Stimulated activated CD4-positive, alpha-beta T cell treated with anti-CD3 and anti-CD28 coated beads, Interleukin-1b, Interleukin-23, amount 100 ng/mL, for 24 hours (primary cell): Measurements from ENCODE around the gene VPS33A.
A peak's percentile ranks its signal among the peaks of the same experiment; 100 is the strongest.
"Not testable (repeated sequence)": the region's sequence is repeated elsewhere in the genome, so short reads cannot be mapped to it uniquely, and the experiment has no call there.

Experiments
- DNase-seq, 4 experiments: peaks; one replicate each; pipeline ENCODE4 v3.0.0-alpha.2; 2020; ENCODE audit warnings: low read depth in 4 of 4, low spot score in 1 of 4

Gene VPS33A

GRCh38 chr12:122205053-122205925 is 61.0 kb downstream of the VPS33A start:
- DNase-seq: no peak

DNA sequence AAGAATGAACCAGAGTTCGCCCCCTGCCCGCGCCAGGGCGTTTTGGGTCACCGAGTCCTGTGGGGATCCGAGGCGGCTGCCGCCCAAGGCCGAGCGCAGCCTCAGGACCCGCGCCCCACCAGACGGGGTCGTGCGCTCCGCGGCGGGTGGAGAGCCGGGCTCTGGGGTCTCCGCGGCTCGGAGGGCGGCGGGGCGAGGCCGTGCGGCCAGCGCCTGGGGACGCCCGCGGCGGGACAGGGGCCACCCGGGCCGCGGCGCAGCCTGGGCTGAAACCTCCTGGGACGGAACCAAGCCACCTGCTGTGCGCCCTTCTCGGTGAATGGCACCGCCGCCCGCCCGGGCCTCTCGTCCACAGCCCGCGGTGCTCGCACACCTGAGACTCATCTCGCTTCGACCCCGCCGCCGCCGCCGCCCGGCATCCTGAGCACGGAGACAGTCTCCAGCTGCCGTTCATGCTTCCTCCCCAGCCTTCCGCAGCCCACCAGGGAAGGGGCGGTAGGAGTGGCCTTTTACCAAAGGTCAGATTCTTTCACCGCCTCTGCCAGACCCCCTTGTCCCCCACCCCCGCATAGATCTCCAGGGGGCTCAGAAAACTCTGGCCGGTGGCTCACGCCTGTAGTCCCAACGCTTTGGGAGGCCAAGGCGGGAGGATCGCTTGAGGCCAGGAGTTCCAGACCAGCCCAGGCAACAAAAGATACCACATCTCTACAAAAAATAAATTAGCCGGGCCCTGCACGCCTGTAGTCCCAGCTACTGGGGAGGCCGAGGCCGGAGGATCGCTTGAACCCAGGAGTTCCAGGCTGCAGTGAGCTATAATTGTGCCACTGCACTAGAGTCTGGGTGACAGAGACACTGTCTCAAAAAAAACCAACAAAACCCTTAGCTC is 61.9 kb downstream of the VPS33A start:
- DNase-seq: no peak

DNA sequence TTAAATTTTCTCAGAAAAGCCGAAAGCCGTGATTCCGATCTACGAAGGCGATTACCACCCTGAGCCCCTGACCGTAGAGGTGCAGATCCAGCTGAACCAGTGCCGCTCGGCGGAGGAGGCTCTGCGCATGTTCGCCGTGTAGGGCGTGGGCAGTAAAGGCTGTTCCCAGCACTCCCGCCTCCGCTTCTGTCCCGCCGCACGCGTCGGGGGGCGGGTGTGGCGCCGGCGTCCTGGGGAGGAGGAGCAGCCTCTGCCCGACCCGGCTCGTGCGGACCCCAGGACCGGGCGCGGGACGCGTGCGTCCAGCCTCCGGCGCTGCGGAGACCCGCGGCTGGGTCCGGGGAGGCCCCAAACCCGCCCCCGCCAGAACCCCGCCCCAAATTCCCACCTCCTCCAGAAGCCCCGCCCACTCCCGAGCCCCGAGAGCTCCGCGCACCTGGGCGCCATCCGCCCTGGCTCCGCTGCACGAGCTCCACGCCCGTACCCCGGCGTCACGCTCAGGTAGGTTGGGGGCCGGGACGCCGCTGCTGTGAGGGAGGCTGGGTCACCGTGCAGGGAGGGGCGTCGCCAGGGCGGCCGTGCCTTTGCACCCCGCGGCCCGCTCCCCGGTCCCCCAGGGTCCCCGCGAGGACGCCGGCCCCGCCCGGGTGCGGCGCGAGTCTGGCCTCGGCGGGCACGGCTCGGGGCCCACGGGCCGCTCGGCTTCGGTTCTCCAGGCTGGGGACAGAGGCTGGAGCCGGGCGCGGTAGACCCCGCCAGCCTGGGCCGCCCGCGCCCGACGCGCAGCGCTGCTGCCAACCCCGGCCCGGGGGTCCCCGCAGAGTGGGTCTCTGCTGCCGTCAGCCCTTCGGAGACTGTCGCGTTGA is 62.8 kb downstream of the VPS33A start, which contains the start of gene B3GNT4:
TSS of gene B3GNT4 (plus strand) at position 409 of the 866 bp plus-strand sequence. CDS start 910 bp downstream, outside the sequence.
- peak in 3 of 4 experiments; percentile 43 to 62 (median 47) for DNase-seq

- not testable (repeated sequence) for DNase-seq
Observed at GRCh38 chr12:122202811-122203210, 63.5 kb downstream of the VPS33A start.

DNA sequence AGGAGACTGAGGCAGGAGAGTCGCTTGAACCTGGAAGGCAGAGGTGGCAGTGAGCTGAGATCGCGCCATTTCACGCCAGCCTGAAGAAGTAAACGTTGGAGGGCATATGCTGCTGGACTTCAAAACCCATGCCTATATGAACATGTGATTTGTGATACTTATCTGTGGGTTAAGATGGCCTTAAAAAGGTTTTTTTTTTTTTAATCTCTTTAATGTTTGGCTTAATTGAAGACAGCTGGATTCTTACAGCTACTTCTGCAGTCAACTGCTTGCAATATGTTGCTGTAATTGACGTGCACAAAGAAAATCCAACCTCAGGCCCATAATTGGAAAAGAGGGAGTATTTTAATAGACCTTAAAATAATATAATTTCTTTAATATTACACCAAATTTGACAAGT is 64.3 kb downstream of the VPS33A start:
- no peak for DNase-seq

- DNase-seq: no peak
Observed at GRCh38 chr12:122201381-122201780, 64.9 kb downstream of the VPS33A start.

DNA sequence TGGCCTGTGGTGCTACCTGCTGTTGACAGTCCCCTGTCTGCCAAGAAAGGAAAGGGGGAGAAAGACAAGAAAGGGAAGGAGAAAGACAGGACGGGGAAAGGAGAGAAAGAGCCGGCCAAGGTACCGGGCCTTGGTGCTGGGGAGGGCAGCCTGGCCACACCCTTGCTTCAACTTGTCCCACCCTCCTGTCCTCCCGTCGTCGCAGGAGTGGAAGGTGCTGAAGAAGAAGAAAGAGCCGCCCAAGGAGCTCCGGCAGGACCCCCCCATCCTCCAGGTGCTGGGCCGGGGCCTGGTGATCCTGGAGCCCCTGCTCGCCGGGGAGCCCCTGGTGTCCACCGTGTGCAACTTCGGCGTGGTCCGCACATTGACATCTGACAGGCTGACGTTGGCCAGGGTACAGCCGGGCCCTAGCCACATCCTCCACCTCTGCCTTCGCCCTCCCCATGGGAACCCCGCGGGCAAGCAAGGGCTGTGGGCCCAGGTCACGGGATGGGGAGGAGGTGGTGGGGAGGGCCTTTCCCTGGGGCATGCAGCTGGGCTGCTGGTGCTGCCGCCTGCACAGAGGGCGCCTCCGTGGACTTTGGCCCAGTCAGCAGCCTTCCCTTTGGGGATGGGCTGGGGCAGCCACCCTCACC is 65.6 kb downstream of the VPS33A start:
- no peak for DNase-seq

- DNase-seq: no peak
Observed at GRCh38 chr12:122199484-122200355, 66.6 kb downstream of the VPS33A start.

DNA sequence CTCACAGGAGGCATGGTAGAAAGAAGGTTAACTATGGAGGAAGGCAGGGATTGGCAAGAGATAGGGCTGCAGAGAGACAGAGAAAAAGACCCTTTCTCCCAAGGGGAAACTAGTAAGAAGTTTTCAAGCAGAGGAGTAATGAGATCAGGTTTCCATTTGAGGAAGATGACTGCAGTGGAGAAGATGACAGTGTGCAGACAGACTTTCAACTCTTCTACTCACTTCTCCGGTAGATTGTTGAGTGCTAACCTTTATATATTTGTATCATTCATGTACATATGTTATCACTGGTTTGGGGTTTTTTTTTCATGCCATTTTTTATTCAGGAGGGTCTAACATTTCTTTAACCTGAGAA is 68.7 kb downstream of the VPS33A start:
- DNase-seq: no peak

DNA sequence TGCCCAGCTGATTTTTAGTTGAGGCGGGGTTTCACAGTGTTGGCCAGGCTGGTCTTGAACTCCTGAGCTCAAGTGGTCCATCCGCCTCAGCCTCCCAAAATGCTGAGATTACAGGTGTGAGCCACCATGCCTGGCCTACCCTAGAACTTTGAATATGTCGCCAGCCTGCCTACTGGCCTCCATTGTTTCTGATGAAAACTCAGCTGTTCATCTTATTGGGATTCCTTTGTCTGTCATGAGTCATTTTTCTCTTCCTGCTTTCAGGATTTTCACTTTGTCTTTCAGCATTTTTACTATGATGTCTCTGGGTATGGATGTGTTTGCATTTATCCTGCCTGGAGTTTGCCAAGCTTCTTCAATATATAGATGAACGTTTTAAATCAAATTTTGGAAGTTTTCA is 70.9 kb downstream of the VPS33A start:
- DNase-seq: no peak

DNA sequence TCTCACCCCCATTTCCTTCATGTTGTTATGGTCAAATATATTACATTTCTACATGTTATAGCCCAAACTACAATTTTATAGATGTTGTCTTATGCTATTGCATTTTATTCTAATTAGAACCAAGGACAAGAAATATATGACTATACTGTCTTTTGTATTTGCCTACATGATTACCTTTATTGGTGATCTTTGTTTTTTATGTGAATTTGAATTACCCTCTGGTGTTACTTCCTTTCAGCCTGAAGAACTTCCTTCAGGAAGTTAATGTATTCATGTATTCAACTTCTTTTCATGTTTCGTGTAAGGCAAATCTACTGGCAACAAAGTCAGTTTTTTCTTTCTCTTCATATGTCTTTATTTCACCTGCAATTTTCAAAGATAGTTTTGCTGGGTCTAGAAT is 71.5 kb downstream of the VPS33A start:
- no peak for DNase-seq

DNA sequence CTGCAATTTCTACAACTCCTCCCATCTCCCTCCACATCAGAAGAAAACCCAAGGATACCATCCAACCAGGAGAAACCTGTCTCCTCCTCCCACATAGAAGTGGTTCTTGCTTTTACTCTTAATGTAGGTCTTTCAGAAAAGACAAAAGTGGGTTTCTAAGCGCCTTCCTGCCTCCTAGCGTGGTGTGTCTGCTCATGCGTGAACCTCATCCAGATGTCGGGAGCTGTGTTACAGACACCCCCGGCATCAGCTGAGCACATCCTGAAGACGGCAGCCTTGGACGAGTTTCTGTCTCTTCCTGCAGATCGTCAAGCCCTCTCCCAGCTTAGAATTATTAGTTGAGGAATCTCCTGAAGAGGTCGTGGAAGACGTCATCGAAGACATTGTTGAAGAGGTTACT is 73.9 kb downstream of the VPS33A start:
- DNase-seq: no peak

GRCh38 chr12:122190842-122191668 is 75.2 kb downstream of the VPS33A start:
- DNase-seq: peak in 3 of 4 experiments; percentile 36 to 54 (median 39)

DNA sequence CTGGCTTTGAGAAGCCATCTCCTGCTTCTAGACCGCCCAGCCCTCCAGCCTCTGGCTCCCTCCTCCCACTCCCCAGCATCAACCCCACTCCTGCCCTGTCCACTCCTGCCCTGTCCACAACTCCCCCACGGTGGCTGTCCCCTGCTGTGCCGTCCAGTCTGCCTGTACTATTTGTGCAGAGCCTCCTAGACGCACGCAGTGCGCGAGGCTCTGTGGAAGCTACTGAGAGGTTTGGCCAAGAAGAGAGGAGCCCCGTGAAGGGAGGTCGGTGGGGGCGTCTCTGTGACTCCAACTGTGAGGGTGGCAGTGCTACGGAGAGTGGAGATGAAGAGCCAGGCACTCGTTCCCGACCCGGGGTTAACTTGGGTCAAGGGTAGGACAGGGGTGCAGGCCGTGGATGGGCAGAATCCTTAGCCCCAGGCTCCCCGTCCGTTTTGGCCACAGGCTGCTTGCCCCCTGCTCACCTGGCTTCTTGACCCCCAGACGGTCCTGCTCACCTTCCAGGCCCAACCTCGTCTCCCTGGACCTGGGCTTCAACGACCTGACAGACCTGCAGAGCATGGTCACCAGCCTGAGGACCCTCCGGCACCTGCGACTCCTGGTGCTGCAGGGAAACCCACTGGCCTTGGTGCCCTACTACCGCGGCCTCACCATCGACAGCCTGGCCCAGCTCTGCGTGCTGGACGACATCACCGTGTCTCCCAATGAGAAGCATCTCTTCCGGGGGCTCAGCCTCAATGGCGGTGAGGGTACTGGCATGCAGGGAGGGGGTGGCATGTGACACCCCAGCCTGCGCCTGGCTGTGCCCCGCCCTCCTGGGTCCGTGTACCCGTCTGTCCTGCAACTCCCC is 76.4 kb downstream of the VPS33A start:
- no peak for DNase-seq

- no peak for DNase-seq
Observed at GRCh38 chr12:122187466-122187865, 78.8 kb downstream of the VPS33A start.

DNA sequence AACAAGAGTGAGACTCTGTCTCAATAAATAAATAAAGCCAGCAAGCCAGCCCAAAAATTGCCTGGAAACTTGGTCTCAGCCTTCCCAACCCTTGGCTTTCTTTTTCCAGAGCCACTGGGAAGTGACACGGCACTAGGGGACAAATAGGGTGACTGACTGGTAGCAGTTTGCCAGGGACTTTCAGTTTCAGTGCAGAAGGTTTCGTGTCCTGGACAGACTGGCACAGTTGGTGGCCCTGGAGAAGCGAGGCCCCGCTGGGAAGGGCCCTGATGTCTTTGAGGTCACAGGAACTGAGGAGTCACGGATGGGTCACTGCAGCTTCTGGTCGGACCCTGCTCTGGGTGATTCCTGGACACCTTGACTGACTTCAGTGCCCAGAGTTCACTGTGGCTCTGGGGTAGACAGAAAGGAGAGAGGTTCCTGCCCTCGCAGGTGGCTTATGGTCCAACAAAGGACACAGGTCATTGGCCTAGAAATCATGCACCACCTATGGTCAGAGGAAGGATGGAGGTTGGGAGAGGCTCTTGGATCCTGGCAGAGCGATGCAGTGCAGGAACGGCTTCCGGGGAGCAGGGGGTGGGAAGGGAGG is 80.7 kb downstream of the VPS33A start:
- DNase-seq: no peak

GRCh38 chr12:122185079-122185478 is 81.2 kb downstream of the VPS33A start:
- no peak for DNase-seq
